GM12801 (cell line): ENCODE data around the gene MIPEP.

Experiments
- TF ChIP-seq, protein P1 (sequence below): IDR thresholded peaks from one replicate; pipeline ENCODE4 v1.5.1; 2011; ENCODE audit warnings: control low read depth; ENCODE audit not compliant: insufficient read length; ENCODE audit errors: extremely low read depth

MIPEP gene

DNA sequence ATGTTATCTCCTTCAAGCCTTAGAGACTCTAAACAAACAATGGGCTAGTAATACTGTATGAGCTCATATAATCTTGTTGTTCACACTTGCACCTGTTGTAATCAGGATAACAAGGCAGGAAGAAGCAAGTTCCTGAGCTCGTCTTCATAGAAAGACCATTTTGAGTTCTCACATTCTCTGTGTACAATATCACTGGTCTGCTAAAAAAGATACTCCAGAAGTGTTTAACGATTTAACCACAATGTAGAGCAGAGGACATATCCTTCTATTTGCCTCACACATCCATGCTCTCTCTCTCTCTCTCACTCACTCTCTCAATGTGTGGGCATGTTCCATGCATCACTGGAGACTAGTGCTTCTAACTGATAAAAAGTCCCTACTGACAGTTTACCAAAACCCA is 122.9 kb downstream of the MIPEP start:
- TF ChIP-seq, protein P1, sequence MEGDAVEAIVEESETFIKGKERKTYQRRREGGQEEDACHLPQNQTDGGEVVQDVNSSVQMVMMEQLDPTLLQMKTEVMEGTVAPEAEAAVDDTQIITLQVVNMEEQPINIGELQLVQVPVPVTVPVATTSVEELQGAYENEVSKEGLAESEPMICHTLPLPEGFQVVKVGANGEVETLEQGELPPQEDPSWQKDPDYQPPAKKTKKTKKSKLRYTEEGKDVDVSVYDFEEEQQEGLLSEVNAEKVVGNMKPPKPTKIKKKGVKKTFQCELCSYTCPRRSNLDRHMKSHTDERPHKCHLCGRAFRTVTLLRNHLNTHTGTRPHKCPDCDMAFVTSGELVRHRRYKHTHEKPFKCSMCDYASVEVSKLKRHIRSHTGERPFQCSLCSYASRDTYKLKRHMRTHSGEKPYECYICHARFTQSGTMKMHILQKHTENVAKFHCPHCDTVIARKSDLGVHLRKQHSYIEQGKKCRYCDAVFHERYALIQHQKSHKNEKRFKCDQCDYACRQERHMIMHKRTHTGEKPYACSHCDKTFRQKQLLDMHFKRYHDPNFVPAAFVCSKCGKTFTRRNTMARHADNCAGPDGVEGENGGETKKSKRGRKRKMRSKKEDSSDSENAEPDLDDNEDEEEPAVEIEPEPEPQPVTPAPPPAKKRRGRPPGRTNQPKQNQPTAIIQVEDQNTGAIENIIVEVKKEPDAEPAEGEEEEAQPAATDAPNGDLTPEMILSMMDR: no peak

DNA sequence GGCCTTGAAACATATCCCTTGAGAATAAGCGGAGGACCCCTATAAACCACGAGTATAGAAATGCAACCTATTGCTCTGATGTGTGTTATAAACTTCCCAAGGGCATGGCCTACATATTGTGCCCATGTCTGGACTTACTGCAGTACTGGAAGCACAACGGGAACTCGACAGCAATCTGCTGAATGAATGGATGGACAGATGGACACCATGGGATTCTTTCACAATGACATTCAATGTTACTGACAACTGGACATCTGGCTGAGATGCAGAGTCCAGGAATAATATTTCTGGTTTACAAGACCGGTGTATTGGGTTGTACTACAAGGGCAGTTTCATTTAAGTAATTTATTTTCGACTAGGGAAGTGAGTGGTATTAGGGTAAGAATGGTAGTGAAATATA is 123.7 kb downstream of the MIPEP start:
- TF ChIP-seq, protein P1: no peak

DNA sequence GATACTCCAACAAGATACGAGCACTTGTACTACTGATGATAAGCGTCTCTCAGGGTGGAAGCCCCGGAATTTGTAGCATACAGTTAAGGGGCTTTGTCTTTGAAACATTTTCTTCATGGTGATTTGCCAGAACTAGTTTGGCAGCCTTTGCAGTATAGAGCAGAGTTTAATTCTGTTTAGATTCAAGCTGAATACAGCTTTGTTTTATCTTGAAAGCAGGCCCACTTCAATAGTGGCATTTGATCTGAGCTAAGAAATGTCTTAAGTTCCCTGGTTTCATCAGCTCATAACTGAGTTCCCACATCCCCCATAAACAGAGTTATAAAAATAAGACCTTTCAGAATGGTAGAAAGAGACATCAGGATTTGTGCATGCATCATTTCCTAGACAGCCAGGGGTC is 125.9 kb downstream of the MIPEP start:
- TF ChIP-seq, protein P1: no peak

DNA sequence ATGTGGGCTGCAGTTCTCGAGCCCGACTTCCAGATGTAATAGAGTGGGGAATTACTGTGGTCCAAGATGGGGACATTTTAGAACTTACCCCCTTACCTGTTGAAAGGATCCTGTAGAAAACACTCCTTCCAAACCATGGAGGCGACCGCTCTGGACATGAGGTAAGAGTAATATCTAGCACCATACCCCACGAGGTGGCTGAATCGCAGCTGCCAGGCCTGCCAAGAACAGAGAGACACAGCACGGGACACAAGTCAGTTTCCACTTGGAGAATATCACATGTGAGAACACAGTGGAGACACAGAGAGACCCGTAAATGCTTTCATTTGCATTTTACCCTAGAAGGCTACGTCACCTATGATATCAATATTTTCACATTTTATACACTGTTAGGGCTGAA is 129.2 kb downstream of the MIPEP start:
- TF ChIP-seq, protein P1: no peak

DNA sequence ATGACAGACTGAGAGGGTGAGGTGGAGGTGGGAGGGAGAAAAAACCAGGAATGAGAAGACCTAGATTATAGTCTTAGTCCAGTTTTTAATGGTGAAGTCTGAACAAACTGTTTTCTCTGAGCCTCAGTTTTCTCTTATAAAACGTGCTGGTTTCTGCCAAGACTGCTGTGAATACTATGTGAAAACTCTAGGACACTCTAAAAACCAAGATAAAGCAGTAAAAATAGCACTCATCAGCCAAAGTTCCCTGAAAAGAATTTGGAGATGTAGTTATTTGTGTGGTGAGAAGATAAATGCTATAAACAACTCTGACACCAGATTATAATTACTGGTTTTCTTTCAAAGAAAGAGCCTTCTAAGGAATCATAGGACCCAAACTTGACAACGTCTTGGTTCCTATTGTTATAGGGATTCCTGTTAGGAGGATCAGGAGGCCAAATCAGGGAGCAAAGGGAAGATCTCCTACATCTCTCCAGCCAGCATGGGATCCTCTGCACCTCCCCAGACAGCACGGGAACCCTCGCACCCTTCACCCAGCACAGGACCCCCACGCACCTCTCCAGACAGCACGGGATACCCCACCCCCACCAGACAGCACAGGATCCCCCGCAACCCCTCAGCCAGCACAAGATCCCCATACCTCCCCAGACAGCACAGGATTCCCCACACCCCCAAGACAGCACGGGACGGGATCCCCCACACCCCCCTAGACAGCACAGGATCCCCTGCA is 130.2 kb downstream of the MIPEP start:
- TF ChIP-seq, protein P1: no peak

DNA sequence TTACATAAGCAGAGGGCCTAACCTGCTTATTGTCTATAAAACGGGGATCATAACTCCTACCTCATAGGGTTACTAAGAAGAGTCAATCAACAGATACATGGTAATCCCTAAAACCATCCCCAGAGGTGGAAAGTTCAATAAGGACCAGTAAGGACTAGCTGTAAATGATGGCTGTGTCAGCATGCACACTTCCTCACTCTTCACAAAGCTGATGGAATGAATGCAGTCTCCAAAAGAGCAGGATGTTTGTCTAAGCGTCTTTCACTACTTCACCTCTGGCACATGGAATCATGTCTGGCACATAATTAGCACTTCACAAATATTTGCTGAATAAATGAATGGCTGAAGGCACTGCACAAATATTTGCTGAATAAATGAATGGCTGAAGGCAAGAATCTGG is 134.2 kb downstream of the MIPEP start:
- TF ChIP-seq, protein P1: no peak

DNA sequence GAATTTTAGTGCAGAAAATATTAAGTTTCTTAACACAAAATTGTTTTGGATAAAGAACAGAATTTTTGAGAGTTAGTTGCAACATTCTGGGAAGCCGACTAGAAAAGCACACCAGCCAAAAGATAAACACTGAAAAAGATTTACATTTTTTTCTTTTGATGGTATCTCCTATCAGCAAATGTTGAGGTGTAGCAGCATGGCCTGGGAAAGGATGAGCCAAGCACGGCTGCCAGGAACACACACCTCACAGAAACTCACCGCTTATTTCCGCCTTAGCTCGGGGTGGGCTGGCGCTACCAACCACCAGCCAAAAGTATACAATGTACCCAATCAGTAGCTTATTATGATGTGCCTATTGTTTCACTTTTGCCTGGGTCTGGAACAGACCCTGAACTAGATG is 134.7 kb downstream of the MIPEP start:
- TF ChIP-seq, protein P1: no peak

DNA sequence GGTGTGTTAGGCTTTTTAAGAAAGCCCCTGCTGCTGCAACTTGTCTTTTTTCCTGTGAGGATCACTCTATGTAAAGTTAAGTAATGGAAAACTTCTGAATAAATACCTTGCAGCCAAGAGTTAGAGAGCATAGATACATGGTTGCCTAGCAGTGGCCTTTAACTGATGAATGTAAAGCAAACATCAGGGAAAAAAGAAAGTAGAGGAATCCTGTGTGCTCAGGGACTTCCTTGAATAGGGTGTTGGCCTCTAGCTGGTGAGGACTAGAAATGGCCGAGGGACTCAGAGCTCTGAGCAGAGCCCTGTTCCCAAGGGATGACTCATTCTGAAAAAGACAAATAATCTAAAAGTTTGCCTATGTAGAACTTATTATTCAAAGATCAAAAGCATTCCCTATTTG is 135.7 kb downstream of the MIPEP start:
- TF ChIP-seq, protein P1: no peak
